GM13977 (cell line): ENCODE results near the gene CDK17.
A peak's percentile ranks its signal among the peaks of the same experiment; 100 is the strongest.

Experiments used
- DNase-seq: peaks from one replicate; pipeline ENCODE4 v3.0.0; 2012; ENCODE audit warnings: low spot score
- CTCF ChIP-seq: IDR thresholded peaks from 2 replicates; pipeline ENCODE4 v1.5.1; 2012; ENCODE audit warnings: mild to moderate bottlenecking, control low read depth; ENCODE audit not compliant: insufficient read depth; ENCODE audit errors: extremely low read depth, missing control alignments
- in situ Hi-C: fragments of 300-500 bp; cut with MboI; formaldehyde crosslinking; loops from one replicate; pipeline ENCODE4 v1.12.0; 2022; ENCODE audit warnings: low sequenced_read_pairs, low pct_unique_long_range_greater_than_20kb, mixed read lengths, inconsistent platforms; ENCODE audit not compliant: unreplicated experiment

The CDK17 gene

GRCh38 chr12:96399919-96400630, at the start of gene CDK17:
CDK17 (minus strand) TSS chr12:96400439; CDS start chr12:96334836, 65,603 bp downstream.
- peak; percentile 60 for TF ChIP-seq CTCF
- in situ Hi-C loops, result no loop called here
- DNase-seq, result peak; percentile 92

- in situ Hi-C loops, result no loop called here
- DNase-seq, result no peak
- TF ChIP-seq CTCF, result no peak
Measured at GRCh38 chr12:96448300-96448699, 48.1 kb upstream of the CDK17 start.

GRCh38 chr12:96447256-96447655, 47.0 kb upstream of the CDK17 start:
- no peak for DNase-seq
- in situ Hi-C loops, result no loop called here
- TF ChIP-seq CTCF, result no peak

- peak; percentile 65 for DNase-seq
- in situ Hi-C loops, result no loop called here
- TF ChIP-seq CTCF, result no peak
Measured at GRCh38 chr12:96445691-96446583, 45.7 kb upstream of the CDK17 start.

GRCh38 chr12:96444399-96444798, 44.2 kb upstream of the CDK17 start:
- no peak for DNase-seq
- TF ChIP-seq CTCF, result no peak
- in situ Hi-C loops, result no loop called here

GRCh38 chr12:96442906-96443305, 42.7 kb upstream of the CDK17 start:
- TF ChIP-seq CTCF, result no peak
- no peak for DNase-seq
- in situ Hi-C loops, result no loop called here
